ENCODE data around the gene AMBRA1.
A peak's percentile ranks its signal among the peaks of the same experiment; 100 is the strongest.

Gene AMBRA1

GRCh38 chr11:46535688-46536087 is 58.1 kb downstream of the AMBRA1 start:
- FAIRE-seq, result no peak

GRCh38 chr11:46534711-46535110 is 59.1 kb downstream of the AMBRA1 start:
- no peak for FAIRE-seq
- TF ChIP-seq, protein P1, sequence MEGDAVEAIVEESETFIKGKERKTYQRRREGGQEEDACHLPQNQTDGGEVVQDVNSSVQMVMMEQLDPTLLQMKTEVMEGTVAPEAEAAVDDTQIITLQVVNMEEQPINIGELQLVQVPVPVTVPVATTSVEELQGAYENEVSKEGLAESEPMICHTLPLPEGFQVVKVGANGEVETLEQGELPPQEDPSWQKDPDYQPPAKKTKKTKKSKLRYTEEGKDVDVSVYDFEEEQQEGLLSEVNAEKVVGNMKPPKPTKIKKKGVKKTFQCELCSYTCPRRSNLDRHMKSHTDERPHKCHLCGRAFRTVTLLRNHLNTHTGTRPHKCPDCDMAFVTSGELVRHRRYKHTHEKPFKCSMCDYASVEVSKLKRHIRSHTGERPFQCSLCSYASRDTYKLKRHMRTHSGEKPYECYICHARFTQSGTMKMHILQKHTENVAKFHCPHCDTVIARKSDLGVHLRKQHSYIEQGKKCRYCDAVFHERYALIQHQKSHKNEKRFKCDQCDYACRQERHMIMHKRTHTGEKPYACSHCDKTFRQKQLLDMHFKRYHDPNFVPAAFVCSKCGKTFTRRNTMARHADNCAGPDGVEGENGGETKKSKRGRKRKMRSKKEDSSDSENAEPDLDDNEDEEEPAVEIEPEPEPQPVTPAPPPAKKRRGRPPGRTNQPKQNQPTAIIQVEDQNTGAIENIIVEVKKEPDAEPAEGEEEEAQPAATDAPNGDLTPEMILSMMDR (IDR thresholded peaks at IDR 0.05; ENCODE audit: insufficient read depth, missing control alignments), result no peak
- DNase-seq (ENCODE audit: insufficient read length, low spot score), result no peak

More at GRCh38 chr11:46535688-46536087, 58.1 kb downstream of the AMBRA1 start:
- TF ChIP-seq, protein P1 (IDR thresholded peaks at IDR 0.05; ENCODE audit: insufficient read depth, missing control alignments), result no peak
- DNase-seq (ENCODE audit: insufficient read length, low spot score), result no peak

DNA sequence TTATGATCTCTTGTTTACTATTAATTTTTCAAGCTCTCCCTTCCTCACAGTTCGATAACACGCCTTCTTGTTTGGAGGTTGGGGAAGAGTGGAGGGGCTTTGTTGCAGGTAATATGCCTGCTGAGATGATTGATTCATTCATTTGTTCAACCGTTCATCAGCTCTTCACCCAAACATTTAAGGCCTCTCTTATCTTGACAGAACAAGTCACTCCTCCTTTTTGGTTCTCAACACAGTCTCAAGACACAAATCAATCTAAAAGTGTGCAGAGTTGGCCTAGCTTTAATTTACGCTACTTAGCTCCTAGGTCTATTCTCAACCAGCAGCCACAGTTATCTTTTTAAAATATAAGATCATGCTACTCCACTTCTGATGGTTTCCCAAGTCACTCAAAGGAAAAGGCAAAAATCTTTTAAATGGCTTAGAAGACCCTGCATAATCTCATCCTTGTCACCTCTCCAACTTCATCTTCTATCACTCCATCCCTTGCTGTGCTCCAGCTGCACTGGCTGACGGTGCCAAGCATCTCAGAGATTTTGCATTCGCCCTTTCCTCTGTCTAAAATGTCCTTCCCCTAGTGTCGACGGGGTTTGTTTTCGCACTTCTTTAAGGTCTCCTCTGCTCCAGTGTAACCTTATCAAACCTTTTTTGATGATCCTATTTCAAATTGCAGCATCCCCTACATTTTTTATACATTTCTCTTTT is 60.3 kb downstream of the AMBRA1 start:
- no peak for FAIRE-seq
- no peak for DNase-seq (ENCODE audit: insufficient read length, low spot score)
- TF ChIP-seq, protein P1 (IDR thresholded peaks at IDR 0.05; ENCODE audit: insufficient read depth, missing control alignments), result no peak

DNA sequence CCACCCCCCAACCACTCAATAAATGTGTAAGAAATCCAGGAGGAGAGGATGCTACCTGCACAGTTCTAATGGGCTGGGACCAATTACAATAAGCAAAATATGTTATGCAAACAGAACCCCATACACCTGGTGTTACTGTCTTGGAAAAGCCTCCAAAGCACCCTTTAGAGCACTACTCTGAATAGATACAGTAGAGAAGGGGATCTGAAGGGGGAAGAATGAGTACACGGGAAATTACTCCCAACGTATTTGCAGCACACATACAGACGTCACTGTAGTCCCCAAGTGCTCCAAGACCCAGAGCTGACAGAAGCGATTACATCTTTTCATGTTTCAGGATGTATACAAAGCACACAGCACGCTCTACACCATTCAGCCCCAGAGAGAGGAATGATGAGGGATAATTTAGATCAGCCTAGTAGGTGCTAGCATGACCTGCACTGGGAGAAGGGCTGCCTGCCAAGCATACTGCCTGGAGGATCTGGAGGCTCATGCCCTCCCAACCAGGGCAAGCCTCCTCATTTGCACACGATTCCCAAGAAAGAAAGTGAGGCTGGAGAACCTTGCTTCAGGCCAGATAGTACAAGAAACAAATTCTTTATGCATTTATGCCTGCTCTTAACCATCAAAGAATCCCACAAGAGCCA is 63.8 kb downstream of the AMBRA1 start:
- DNase-seq (ENCODE audit: insufficient read length, low spot score) (no peak), FAIRE-seq (no peak)
- TF ChIP-seq, protein P1 (IDR thresholded peaks at IDR 0.05; ENCODE audit: insufficient read depth, missing control alignments), result no peak

GRCh38 chr11:46529095-46529905 is 64.5 kb downstream of the AMBRA1 start:
- TF ChIP-seq, protein P1 (IDR thresholded peaks at IDR 0.05; ENCODE audit: insufficient read depth, missing control alignments), result peak; percentile 83
- FAIRE-seq (peak; percentile 11), DNase-seq (ENCODE audit: insufficient read length, low spot score) (peak; percentile 49)

DNA sequence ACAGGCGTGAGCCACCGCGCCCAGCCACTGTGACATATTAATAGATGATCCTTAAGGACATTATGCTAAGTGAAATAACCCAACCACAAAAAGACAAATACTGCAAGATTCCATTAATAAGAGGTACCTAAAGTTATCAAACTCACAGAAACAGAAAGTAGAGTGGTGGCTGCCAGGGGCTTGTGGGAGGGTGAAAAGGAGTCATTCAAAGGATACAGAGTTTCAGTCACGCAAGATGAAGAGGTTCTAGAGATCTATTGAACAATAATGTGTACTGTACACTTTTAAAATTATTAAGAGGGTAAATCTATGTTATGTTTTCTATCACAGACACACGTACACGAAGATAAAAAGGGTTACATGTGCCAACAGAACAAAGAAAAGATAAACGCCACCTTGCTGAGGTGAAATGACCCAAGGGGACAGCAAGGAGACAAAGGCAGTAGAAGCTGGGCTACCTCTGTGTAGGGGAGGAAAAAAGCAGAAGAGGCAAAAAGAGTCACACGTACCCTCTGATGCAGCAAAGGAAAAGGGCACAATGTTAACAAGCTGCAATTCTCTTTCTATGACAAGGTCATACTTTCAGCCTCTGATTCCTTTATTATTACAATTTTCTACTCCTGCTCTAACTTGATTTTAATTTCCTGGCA is 65.3 kb downstream of the AMBRA1 start:
- no peak for FAIRE-seq
- TF ChIP-seq, protein P1 (IDR thresholded peaks at IDR 0.05; ENCODE audit: insufficient read depth, missing control alignments), result no peak
- no peak for DNase-seq (ENCODE audit: insufficient read length, low spot score)
